Measurements from ENCODE around the gene LIPC.
"Not testable (repeated sequence)": the region's sequence is repeated elsewhere in the genome, so short reads cannot be mapped to it uniquely, and the experiment has no call there.

The LIPC gene

GRCh38 chr15:58594898-58595297, 163.1 kb downstream of the LIPC start:
- DNase-seq, result no peak

GRCh38 chr15:58595516-58596263, 163.9 kb downstream of the LIPC start:
- DNase-seq, result no peak

GRCh38 chr15:58597943-58598828, 166.4 kb downstream of the LIPC start:
- DNase-seq, result no peak

GRCh38 chr15:58598829-58599210, 167.0 kb downstream of the LIPC start:
- DNase-seq, result no peak

GRCh38 chr15:58602823-58603222, 171.0 kb downstream of the LIPC start:
- DNase-seq, result no peak

GRCh38 chr15:58603927-58604326, 172.1 kb downstream of the LIPC start:
- not testable (repeated sequence) for DNase-seq

GRCh38 chr15:58604455-58604923, 172.7 kb downstream of the LIPC start:
- DNase-seq, result no peak

GRCh38 chr15:58605931-58606530, 174.2 kb downstream of the LIPC start:
- DNase-seq, result no peak

GRCh38 chr15:58606577-58607080, 174.8 kb downstream of the LIPC start:
- no peak for DNase-seq

GRCh38 chr15:58608129-58608590, 176.4 kb downstream of the LIPC start:
- no peak for DNase-seq

- DNase-seq, result no peak
Measured at GRCh38 chr15:58608711-58609110, 176.9 kb downstream of the LIPC start.

- DNase-seq, result no peak
Measured at GRCh38 chr15:58611731-58612676, 180.2 kb downstream of the LIPC start.

- no peak for DNase-seq
Measured at GRCh38 chr15:58616171-58616570, 184.4 kb downstream of the LIPC start.
